Astrocyte of the cerebellum (primary cell): ENCODE results near the gene CCDC88A.
"Not testable (repeated sequence)": the region's sequence is repeated elsewhere in the genome, so short reads cannot be mapped to it uniquely, and the experiment has no call there.

Experiments
- DNase-seq: peaks from one replicate; pipeline ENCODE4 v3.0.0-alpha.2; 2011; ENCODE audit warnings: low read depth
- H3K4me3 ChIP-seq: 2 replicates; pipeline ENCODE4 v1.5.1; 2011; ENCODE audit warnings: mild to moderate bottlenecking, low read depth, low read length, moderate library complexity
- in situ Hi-C: cut with HindIII; loops from 2 replicates; pipeline ENCODE4 v1.10.0; 2017; ENCODE audit warnings: low sequenced_read_pairs
- TF ChIP-seq, protein P1 (sequence below): IDR thresholded peaks from 2 replicates; pipeline ENCODE4 v1.5.1; 2012; ENCODE audit warnings: low read length, low read depth, moderate library complexity, mild to moderate bottlenecking; ENCODE audit errors: missing control alignments

The CCDC88A gene

DNA sequence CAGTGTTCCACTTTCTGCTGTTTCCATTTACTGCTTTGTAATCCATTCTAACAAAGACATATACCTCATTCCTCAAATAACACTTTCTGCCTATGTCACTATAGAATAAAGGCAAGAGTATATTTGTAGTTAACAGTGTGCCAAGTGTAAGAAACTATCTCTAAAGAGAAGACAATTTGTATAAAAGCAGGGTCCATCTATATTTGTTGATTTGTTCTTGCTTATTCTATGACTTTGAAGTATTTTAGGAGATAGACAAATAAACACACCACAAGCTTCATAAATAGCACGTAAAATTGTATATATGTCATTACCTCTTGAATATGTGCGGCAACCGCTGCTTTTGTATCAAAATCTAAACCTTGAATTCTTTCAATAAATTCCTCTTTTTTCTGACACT is 56.0 kb downstream of the CCDC88A start:
- H3K4me3 ChIP-seq, result no peak overlapping the region
- in situ Hi-C loops, result no loop called here
- no peak for DNase-seq
- TF ChIP-seq, protein P1, sequence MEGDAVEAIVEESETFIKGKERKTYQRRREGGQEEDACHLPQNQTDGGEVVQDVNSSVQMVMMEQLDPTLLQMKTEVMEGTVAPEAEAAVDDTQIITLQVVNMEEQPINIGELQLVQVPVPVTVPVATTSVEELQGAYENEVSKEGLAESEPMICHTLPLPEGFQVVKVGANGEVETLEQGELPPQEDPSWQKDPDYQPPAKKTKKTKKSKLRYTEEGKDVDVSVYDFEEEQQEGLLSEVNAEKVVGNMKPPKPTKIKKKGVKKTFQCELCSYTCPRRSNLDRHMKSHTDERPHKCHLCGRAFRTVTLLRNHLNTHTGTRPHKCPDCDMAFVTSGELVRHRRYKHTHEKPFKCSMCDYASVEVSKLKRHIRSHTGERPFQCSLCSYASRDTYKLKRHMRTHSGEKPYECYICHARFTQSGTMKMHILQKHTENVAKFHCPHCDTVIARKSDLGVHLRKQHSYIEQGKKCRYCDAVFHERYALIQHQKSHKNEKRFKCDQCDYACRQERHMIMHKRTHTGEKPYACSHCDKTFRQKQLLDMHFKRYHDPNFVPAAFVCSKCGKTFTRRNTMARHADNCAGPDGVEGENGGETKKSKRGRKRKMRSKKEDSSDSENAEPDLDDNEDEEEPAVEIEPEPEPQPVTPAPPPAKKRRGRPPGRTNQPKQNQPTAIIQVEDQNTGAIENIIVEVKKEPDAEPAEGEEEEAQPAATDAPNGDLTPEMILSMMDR, result no peak

DNA sequence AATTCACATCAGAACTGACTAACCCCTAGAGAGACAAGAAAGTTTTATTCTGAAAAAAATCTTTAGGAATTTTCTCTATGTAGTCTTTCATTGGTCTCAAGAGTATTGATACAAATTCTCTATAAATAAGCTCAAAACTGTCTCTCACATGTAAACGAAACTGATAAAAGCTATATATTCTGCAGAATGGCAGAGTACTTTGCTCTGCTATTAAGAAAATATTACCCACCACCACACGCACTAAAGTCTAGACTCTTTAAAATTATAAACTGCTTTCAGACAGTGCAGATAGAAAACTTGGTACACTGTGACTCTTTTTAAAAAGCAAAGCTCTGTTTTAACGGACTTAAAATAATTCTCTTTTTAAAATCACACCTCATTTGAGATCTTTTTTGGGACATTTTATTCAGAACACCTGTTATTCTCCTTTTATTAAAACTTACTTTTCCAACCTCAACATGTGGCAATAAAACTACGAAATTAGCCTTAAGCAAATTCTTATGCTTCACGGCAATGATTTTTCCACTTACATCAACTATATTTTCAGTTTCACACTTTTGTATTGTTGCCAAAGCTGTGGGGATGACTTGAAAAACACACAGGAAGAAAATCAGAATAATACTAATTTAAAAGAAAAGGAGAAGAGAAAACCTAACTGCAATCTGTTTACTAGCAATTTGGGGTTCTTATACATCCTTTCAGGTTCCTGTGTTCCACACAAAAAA is 58.0 kb downstream of the CCDC88A start:
- no peak for DNase-seq
- TF ChIP-seq, protein P1, result no peak
- no peak overlapping the region for H3K4me3 ChIP-seq
- in situ Hi-C loops, result no loop called here

GRCh38 chr2:55358451-55358850 is 61.2 kb downstream of the CCDC88A start:
- no peak overlapping the region for H3K4me3 ChIP-seq
- TF ChIP-seq, protein P1, result no peak
- in situ Hi-C loops, result no loop called here
- no peak for DNase-seq

DNA sequence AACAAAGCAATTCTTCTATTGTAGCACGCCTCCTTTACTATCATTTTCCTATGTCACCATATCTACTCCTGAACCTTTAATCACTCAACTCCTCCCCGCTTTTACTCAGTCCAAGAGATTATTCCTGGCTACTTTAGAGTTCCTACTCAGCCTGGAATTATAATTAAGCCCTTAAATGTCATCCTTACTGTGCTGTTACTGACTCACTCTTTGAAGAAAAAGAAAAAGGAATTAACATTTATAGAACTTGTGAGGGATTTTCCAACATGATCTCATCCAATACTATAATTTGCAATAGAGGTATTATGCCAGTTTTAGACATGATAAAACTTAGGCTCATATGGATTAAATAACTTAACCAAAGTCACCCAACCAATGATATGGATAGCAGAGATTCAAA is 61.7 kb downstream of the CCDC88A start:
- TF ChIP-seq, protein P1, result no peak
- in situ Hi-C loops, result no loop called here
- DNase-seq, result no peak

GRCh38 chr2:55357164-55357563 is 62.5 kb downstream of the CCDC88A start:
- TF ChIP-seq, protein P1, result no peak
- no peak for DNase-seq
- no peak overlapping the region for H3K4me3 ChIP-seq
- in situ Hi-C loops, result no loop called here

More for the DNA sequence above, 61.7 kb downstream of the CCDC88A start:
- no peak overlapping the region for H3K4me3 ChIP-seq

DNA sequence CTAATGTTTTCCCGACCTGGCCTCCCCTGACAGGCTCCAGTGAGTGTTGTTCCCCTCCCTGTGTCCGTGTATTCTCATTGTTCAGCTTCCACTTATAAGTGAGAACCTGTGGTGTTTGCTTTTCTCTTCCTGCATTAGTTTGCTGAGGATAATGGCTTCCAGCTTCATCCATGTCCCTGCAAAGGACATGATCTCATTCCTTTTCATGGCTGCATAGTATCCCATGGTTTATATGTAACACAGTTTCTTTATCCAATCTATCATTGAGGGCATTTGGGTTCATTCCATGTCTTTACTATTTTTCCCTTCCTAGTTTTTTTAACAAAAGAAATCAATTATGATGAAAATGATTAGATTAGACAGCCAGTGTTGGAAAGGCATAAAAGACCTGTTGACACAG is 63.5 kb downstream of the CCDC88A start:
- DNase-seq, in situ Hi-C loops, H3K4me3 ChIP-seq: not testable (repeated sequence)

DNA sequence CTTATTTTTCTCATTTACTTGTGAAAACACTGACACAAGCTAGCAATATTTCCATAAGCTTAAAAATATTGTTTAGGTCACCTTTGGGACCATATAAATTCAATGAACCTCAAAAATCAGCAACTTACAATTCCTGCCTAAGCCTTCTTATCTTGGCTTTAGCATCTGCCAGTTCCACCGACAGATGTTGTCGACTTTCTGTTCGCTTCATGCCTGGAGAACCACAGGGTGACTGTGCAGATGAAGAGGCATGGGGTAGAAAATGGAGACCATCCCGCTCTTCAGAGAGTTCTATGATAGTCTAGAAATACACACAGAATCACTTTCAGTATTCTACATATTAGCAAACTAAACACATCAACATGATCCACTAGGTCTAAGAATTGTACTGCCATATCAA is 64.2 kb downstream of the CCDC88A start:
- in situ Hi-C loops, result no loop called here
- TF ChIP-seq, protein P1, result no peak
- no peak for DNase-seq
- no peak overlapping the region for H3K4me3 ChIP-seq
